Measurements from ENCODE around the gene WBP2. TPM values are rescaled to one million over a fixed set of nuclear protein-coding genes. Genes with fewer than 3 reads are reported as not detected.

The WBP2 gene
- total and polyA plus RNA-seq, 2 of the 13 experiments (the other 11 are each of a cell fraction or from before 2014, with no cell fraction given), result 29.2 to 29.5 TPM

DNA sequence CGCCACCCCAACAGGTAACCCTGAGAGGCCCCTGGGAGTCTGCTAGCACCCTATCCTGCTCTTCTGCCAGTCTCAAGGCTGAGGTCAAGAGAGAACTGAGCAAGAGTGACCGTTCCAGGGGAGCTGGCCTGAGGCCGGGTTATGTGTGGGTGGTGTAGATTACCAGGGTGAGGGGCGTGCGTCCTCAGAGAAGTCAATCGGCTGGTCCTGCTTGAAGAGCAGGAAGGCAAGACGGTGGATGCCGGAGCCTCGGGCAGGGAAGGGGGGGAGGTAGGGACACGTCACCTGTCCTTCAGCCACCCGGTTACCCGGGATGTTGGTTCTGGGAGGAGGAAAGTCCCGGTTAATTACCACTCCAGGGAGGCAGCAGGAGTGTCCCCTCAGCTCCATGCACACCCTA lies 44.2 kb upstream of the WBP2 start:
- Histone ChIP-seq H3K27me3 (ENCODE audit: control insufficient read depth in 1 of 2, insufficient read depth in 2 of 2, low read length in 2 of 2) (no peaks in the 10 kb centered on the region; a peak in 1 of 5 replicates), H4K20me1 (ENCODE audit: insufficient read depth, low read length) (no peaks in the 10 kb centered on the region), H3K9me3 (ENCODE audit: low read length) (no peaks in the 10 kb centered on the region), H3K36me3 (replicated peaks in 1 of 2; ENCODE audit: control insufficient read depth in 1 of 2, insufficient read depth in 2 of 2, low read length in 2 of 2) (peaks cover 28 to 53% of the 10 kb centered on the region in 2 experiments), H3K4me1 (ENCODE audit: insufficient read depth, low read length) (peaks cover 38% of the 10 kb centered on the region), H2AFZ (ENCODE audit: low read length) (no peak overlapping the region), H3K27ac (ENCODE audit: extremely low read length, insufficient read depth, low read length) (no peak overlapping the region), H3K9ac (ENCODE audit: insufficient read depth, low read depth, low read length) (no peak overlapping the region), H3K79me2 (ENCODE audit: insufficient read depth, low read length) (peaks cover 28% of the 10 kb centered on the region), H3K4me3 (replicated peaks in 1 of 3; ENCODE audit: insufficient read depth in 1 of 3, low read depth in 2 of 3, low read length in 3 of 3) (no peak overlapping the region), H3K4me2 (ENCODE audit: low read depth, low read length) (no peak overlapping the region)
- DNase-seq (ENCODE audit: low spot score) (no peak), FAIRE-seq (no peak), ATAC-seq (no peak)
- 0 out of 2 replicates have a peak, but pooled peaks have one; percentile 18 for TF ChIP-seq POLR2G (IDR thresholded peaks at IDR 0.05; ENCODE audit: low read depth, low read length)
- TF ChIP-seq, protein P1, sequence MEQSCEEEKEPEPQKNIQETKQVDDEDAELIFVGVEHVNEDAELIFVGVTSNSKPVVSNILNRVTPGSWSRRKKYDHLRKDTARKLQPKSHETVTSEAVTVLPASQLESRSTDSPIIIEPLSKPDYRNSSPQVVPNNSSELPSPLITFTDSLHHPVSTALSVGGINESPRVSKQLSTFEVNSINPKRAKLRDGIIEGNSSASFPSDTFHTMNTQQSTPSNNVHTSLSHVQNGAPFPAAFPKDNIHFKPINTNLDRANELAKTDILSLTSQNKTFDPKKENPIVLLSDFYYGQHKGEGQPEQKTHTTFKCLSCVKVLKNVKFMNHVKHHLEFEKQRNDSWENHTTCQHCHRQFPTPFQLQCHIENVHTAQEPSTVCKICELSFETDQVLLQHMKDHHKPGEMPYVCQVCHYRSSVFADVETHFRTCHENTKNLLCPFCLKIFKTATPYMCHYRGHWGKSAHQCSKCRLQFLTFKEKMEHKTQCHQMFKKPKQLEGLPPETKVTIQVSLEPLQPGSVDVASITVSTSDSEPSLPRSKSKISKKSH (CRISPR knock-in tag; IDR thresholded peaks at IDR 0.05; ENCODE audit: borderline replicate concordance), result no peak
- ChIA-PET CTCF (ENCODE audit: low intra/inter-chr PET ratio, low total read pairs) (no interaction called here), POLR2A (interaction anchor here (4.9 to 7.7 kb wide), 2 partner anchors 22 to 44 kb away, joined by 25 to 66 read pairs; partner anchors contain the start of genes TRIM47 and WBP2)
- no TSS peak for BruUV-seq (replicated peaks)
- WGBS (ENCODE audit: low lambda C conversion rate), result 96% methylated on average over 13 of the region's 13 CpGs
- intact Hi-C loops (cut with micrococcal nuclease; ENCODE audit: unreplicated experiment), result no loop called here
- in situ Hi-C loops (cut with HindIII; ENCODE audit: extremely low pct_ligation_motif_present, low pct_unique_long_range_greater_than_20kb), result no loop called here

DNA sequence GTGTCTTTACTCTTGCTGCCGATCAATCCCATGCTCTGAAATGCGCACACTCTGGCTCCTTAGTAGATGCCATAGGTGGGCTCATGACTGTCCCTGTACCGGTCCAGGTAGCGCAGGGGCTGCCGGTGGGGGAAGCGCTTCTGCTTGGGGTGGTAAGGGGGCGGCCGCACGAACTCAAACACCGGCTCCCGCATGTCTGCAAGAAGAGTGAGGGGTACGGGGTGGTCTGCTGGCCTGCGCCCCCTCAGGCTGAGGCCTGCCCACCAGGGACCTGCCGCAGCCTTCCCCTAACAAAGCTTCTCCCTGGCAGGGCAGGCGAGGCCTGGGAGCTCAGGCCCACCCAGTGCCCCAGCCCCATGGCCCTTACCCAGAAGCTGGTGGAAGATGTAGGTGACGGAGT lies 43.7 kb upstream of the WBP2 start:
- peaks cover 41% of the 10 kb centered on the region for H3K4me1 ChIP-seq (ENCODE audit: insufficient read depth, low read length)
- no peak overlapping the region for H2AFZ ChIP-seq (ENCODE audit: low read length)
- no TSS peak for BruUV-seq (replicated peaks)
- no peak for DNase-seq (ENCODE audit: low spot score)
- no peak overlapping the region for H3K27ac ChIP-seq (ENCODE audit: extremely low read length, insufficient read depth, low read length)
- intact Hi-C loops (cut with micrococcal nuclease; ENCODE audit: unreplicated experiment), result no loop called here
- in situ Hi-C loops (cut with HindIII; ENCODE audit: extremely low pct_ligation_motif_present, low pct_unique_long_range_greater_than_20kb), result no loop called here
- no peaks in the 10 kb centered on the region for H4K20me1 ChIP-seq (ENCODE audit: insufficient read depth, low read length)
- H3K9me3 ChIP-seq (ENCODE audit: low read length), result no peaks in the 10 kb centered on the region
- WGBS (ENCODE audit: low lambda C conversion rate), result over 99% methylated on average over 16 of the region's 16 CpGs
- peaks cover 22% of the 10 kb centered on the region for H3K79me2 ChIP-seq (ENCODE audit: insufficient read depth, low read length)
- H3K36me3 ChIP-seq (replicated peaks in 1 of 2; ENCODE audit: control insufficient read depth in 1 of 2, insufficient read depth in 2 of 2, low read length in 2 of 2), result peaks cover 28 to 53% of the 10 kb centered on the region in 2 experiments
- no peak for FAIRE-seq
- H3K4me3 ChIP-seq (replicated peaks in 1 of 3; ENCODE audit: insufficient read depth in 1 of 3, low read depth in 2 of 3, low read length in 3 of 3), result no peak overlapping the region
- CTCF ChIA-PET (ENCODE audit: low intra/inter-chr PET ratio, low total read pairs), result no interaction called here
- H3K9ac ChIP-seq (ENCODE audit: insufficient read depth, low read depth, low read length), result no peak overlapping the region
- ATAC-seq, result no peak
- POLR2A ChIA-PET, result interaction anchor here (1.0 to 12.9 kb wide), 5 partner anchors 18 to 105 kb away, joined by 3 to 423 read pairs (median 7); partner anchors contain the start of genes CDK3, TRIM47 and WBP2
- H3K4me2 ChIP-seq (ENCODE audit: low read depth, low read length), result no peak overlapping the region
- no peaks in the 10 kb centered on the region for H3K27me3 ChIP-seq (ENCODE audit: control insufficient read depth in 1 of 2, insufficient read depth in 2 of 2, low read length in 2 of 2)
- TF ChIP-seq ZNF282 (IDR thresholded peaks at IDR 0.05; ENCODE audit: partially characterized antibody) (no peak), ZIK1 (CRISPR knock-in tag; IDR thresholded peaks at IDR 0.05; ENCODE audit: borderline replicate concordance, low read depth) (no peak), ZBTB42 (CRISPR knock-in tag; IDR thresholded peaks at IDR 0.05) (no peak), ZNF12 (CRISPR knock-in tag; IDR thresholded peaks at IDR 0.05) (no peak), MIER2 (CRISPR knock-in tag; IDR thresholded peaks at IDR 0.05) (no peak), ZKSCAN8 (CRISPR knock-in tag; IDR thresholded peaks at IDR 0.05; ENCODE audit: borderline replicate concordance) (no peak), ZNF383 (CRISPR knock-in tag; IDR thresholded peaks at IDR 0.05; ENCODE audit: borderline replicate concordance) (no peak), SALL2 (CRISPR knock-in tag; IDR thresholded peaks at IDR 0.05) (no peak), KLF13 (CRISPR knock-in tag; IDR thresholded peaks at IDR 0.05) (no peak)
- TF ChIP-seq, protein P2, sequence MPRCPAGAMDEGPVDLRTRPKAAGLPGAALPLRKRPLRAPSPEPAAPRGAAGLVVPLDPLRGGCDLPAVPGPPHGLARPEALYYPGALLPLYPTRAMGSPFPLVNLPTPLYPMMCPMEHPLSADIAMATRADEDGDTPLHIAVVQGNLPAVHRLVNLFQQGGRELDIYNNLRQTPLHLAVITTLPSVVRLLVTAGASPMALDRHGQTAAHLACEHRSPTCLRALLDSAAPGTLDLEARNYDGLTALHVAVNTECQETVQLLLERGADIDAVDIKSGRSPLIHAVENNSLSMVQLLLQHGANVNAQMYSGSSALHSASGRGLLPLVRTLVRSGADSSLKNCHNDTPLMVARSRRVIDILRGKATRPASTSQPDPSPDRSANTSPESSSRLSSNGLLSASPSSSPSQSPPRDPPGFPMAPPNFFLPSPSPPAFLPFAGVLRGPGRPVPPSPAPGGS (CRISPR knock-in tag; IDR thresholded peaks at IDR 0.05), result no peak
- TF ChIP-seq, protein P3, sequence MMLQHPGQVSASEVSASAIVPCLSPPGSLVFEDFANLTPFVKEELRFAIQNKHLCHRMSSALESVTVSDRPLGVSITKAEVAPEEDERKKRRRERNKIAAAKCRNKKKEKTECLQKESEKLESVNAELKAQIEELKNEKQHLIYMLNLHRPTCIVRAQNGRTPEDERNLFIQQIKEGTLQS (CRISPR knock-in tag; IDR thresholded peaks at IDR 0.05), result no peak
- TF ChIP-seq, protein P4, sequence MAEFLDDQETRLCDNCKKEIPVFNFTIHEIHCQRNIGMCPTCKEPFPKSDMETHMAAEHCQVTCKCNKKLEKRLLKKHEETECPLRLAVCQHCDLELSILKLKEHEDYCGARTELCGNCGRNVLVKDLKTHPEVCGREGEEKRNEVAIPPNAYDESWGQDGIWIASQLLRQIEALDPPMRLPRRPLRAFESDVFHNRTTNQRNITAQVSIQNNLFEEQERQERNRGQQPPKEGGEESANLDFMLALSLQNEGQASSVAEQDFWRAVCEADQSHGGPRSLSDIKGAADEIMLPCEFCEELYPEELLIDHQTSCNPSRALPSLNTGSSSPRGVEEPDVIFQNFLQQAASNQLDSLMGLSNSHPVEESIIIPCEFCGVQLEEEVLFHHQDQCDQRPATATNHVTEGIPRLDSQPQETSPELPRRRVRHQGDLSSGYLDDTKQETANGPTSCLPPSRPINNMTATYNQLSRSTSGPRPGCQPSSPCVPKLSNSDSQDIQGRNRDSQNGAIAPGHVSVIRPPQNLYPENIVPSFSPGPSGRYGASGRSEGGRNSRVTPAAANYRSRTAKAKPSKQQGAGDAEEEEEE (CRISPR knock-in tag; IDR thresholded peaks at IDR 0.05; ENCODE audit: borderline replicate concordance), result no peak

Data from HepG2 (cell line).